SU-DHL-6 (cell line): ENCODE measurements around the gene ERH.

Experiments
- H2AFZ ChIP-seq: fragments of 200-600 bp; sonication (generic); 2 replicates; pipeline ENCODE4 v1.6.1; 2014; ENCODE audit warnings: low read depth, mild to moderate bottlenecking, moderate library complexity, mixed read lengths, antibody characterized with exemption, low read length; ENCODE audit not compliant: severe bottlenecking
- H3F3A ChIP-seq: fragments of 200-600 bp; shearing (Covaris generic); 2 replicates; pipeline ENCODE4 v1.6.0; 2016; ENCODE audit warnings: antibody characterized with exemption, mild to moderate bottlenecking; ENCODE audit not compliant: insufficient read depth
- H3K27ac ChIP-seq: fragments of 200-600 bp; sonication (generic); 2 replicates; pipeline ENCODE4 v1.5.1; 2016; ENCODE audit warnings: low read depth, mild to moderate bottlenecking, low read length, moderate library complexity, mixed read lengths
- H3K27me3 ChIP-seq: fragments of 200-600 bp; sonication (generic), shearing (Covaris generic); 2 replicates; pipeline ENCODE4 v1.6.0; 2014; ENCODE audit warnings: mild to moderate bottlenecking, low read length
- H3K36me3 ChIP-seq: fragments of 200-600 bp; sonication (generic); 2 replicates; pipeline ENCODE4 v1.6.1; 2014; ENCODE audit warnings: mild to moderate bottlenecking, low read length, mixed read lengths
- H3K4me2 ChIP-seq: fragments of 300-600, 200-600 bp; shearing (Covaris generic), sonication (generic); 2 replicates; pipeline ENCODE4 v1.6.0; 2014; ENCODE audit warnings: low read length, low read depth, mild to moderate bottlenecking; ENCODE audit not compliant: poor library complexity, severe bottlenecking
- H3K4me3 ChIP-seq: fragments of 200-600 bp; sonication (generic); 2 replicates; pipeline ENCODE4 v1.5.1; 2014; ENCODE audit warnings: antibody characterized with exemption, low read length, mild to moderate bottlenecking, mixed read lengths; ENCODE audit not compliant: insufficient read depth, poor library complexity, severe bottlenecking
- H3K79me2 ChIP-seq: fragments of 200-600 bp; sonication (generic); 2 replicates; pipeline ENCODE4 v1.6.1; 2014; ENCODE audit warnings: mild to moderate bottlenecking, low read length, moderate library complexity; ENCODE audit not compliant: insufficient read depth
- H3K9ac ChIP-seq: fragments of 200-600 bp; sonication (generic); 2 replicates; pipeline ENCODE4 v1.7.0; 2014; ENCODE audit warnings: mild to moderate bottlenecking, low read length
- H3K9me2 ChIP-seq: fragments of 200-600 bp; sonication (generic); replicated peaks from 2 replicates; pipeline ENCODE4 v1.6.1; 2014; ENCODE audit warnings: low read length; ENCODE audit not compliant: insufficient read depth
- H3K9me3 ChIP-seq: fragments of 200-600 bp; sonication (generic); 2 replicates; pipeline ENCODE4 v1.6.1; 2014; ENCODE audit warnings: low read length, mixed read lengths; ENCODE audit not compliant: insufficient read depth
- H4K20me1 ChIP-seq: fragments of 200-600 bp; sonication (generic); 2 replicates; pipeline ENCODE4 v1.6.1; 2014; ENCODE audit warnings: low read depth, mild to moderate bottlenecking, antibody characterized with exemption, low read length, moderate library complexity, mixed read lengths
- EZH2phosphoT487 ChIP-seq: fragments of 200-600 bp; sonication (generic), shearing (Covaris generic); conservative IDR thresholded peaks from 2 replicates; pipeline ENCODE4 v1.6.1; 2018; ENCODE audit warnings: mild to moderate bottlenecking, antibody characterized with exemption, low read length, moderate library complexity, mixed read lengths
- TF ChIP-seq, protein P1 (sequence below): fragments of 200-600 bp; sonication (generic); IDR thresholded peaks from one replicate; pipeline ENCODE4 v1.5.1; 2017; ENCODE audit warnings: antibody characterized with exemption, mild to moderate bottlenecking, low read length, moderate library complexity; ENCODE audit not compliant: insufficient read depth, poor library complexity, severe bottlenecking

ERH gene

DNA sequence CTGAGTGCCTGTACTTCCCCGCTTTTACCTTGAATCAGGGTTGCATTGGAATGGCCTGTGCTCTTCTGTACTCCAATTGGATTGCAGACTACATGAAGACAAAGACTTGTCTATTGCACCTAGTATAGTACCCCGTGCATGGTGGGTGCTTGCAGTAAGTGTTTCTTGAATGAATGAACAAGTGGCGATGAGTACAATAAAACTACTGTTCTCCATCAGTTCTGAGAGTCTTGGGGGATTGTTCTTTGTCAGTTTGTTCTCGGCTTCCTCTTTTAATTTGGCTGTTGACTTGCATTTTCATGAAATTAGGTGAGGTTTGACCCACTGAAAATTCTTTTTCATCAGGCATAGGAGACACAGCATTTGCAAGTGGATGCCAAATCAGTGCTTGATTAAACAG lies 34.1 kb downstream of the ERH start:
- H3K9ac ChIP-seq = no peak overlapping the region
- TF ChIP-seq EZH2phosphoT487 = no peak
- TF ChIP-seq, protein P1, sequence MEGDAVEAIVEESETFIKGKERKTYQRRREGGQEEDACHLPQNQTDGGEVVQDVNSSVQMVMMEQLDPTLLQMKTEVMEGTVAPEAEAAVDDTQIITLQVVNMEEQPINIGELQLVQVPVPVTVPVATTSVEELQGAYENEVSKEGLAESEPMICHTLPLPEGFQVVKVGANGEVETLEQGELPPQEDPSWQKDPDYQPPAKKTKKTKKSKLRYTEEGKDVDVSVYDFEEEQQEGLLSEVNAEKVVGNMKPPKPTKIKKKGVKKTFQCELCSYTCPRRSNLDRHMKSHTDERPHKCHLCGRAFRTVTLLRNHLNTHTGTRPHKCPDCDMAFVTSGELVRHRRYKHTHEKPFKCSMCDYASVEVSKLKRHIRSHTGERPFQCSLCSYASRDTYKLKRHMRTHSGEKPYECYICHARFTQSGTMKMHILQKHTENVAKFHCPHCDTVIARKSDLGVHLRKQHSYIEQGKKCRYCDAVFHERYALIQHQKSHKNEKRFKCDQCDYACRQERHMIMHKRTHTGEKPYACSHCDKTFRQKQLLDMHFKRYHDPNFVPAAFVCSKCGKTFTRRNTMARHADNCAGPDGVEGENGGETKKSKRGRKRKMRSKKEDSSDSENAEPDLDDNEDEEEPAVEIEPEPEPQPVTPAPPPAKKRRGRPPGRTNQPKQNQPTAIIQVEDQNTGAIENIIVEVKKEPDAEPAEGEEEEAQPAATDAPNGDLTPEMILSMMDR = no peak
- H3K79me2 ChIP-seq = no peaks in the 10 kb centered on the region
- H3K9me3 ChIP-seq = no peaks in the 10 kb centered on the region
- H3K27me3 ChIP-seq = no peaks in the 10 kb centered on the region
- H4K20me1 ChIP-seq = no peaks in the 10 kb centered on the region
- no peak overlapping the region for H3K4me2 ChIP-seq
- no peaks in the 10 kb centered on the region for H3K36me3 ChIP-seq
- no peaks in the 10 kb centered on the region for H3F3A ChIP-seq
- no peak overlapping the region for H3K4me3 ChIP-seq
- no peak overlapping the region for H2AFZ ChIP-seq
- no peak overlapping the region for H3K27ac ChIP-seq
- H3K9me2 ChIP-seq = no peaks in the 10 kb centered on the region

DNA sequence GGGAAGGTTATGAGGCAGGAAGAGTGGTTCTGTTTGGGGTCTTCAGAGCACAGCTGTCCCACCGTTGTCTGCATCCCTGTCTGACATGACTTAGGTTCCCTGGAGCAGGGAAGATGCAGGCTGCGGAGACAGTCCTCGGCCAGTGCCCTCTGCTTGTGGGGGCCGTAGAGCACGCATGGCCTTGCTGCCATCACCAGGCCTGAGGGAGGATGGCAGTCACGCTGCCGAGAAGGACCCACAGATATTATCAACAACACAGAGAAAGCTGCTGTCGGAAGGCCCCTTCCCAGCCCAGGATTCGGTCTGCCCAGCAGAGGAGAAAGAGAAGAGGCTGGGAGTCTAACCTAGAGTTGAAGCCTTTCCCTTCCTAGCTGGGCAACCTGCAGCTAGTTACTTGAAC lies 35.0 kb downstream of the ERH start:
- TF ChIP-seq, protein P1 = no peak
- no peak overlapping the region for H3K27ac ChIP-seq

GRCh38 chr14:69360438-69361108 lies 37.5 kb downstream of the ERH start:
- H3K4me2 ChIP-seq = no peak overlapping the region
- no peaks in the 10 kb centered on the region for H3F3A ChIP-seq
- no peak for TF ChIP-seq EZH2phosphoT487
- TF ChIP-seq, protein P1 = no peak
- no peak overlapping the region for H3K9ac ChIP-seq
- H3K27me3 ChIP-seq = no peaks in the 10 kb centered on the region
- H3K36me3 ChIP-seq = no peaks in the 10 kb centered on the region
- H3K9me3 ChIP-seq = no peaks in the 10 kb centered on the region
- no peak overlapping the region for H3K4me3 ChIP-seq
- peak overlapping the region; percentile 36 for H2AFZ ChIP-seq
- no peaks in the 10 kb centered on the region for H3K79me2 ChIP-seq
- no peaks in the 10 kb centered on the region for H4K20me1 ChIP-seq
- H3K9me2 ChIP-seq = no peaks in the 10 kb centered on the region
- no peak overlapping the region for H3K27ac ChIP-seq

More for the DNA sequence above, 35.0 kb downstream of the ERH start:
- Histone ChIP-seq H3K4me2 (no peak overlapping the region), H3K4me3 (no peak overlapping the region), H4K20me1 (no peaks in the 10 kb centered on the region), H3K9me2 (no peaks in the 10 kb centered on the region), H3F3A (no peaks in the 10 kb centered on the region), H3K9ac (no peak overlapping the region), H3K36me3 (no peaks in the 10 kb centered on the region), H3K9me3 (no peaks in the 10 kb centered on the region), H2AFZ (no peak overlapping the region), H3K79me2 (no peaks in the 10 kb centered on the region), H3K27me3 (no peaks in the 10 kb centered on the region)
